ENCODE data around the gene HDAC4.
"Not testable (repeated sequence)": the region's sequence is repeated elsewhere in the genome, so short reads cannot be mapped to it uniquely, and the experiment has no call there.

HDAC4 gene

DNA sequence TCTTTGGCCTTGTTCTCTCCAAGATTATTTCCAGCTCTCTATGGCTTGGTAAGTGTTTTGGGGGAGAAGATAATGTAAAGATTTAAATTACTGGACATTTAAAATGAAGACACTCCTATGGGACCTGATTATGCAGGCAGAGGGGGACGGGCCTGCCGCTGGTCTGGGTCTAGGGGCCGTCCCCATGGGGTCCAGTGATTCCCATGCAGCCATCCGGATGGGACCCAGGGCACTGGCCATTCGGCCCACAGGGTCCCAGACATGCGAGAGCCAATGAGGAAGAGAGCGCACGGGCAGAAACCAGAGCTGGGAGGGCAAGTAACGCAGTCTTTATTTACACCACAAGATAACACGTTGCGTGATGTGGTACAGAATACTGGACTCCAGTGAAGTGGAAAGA is 353.0 kb downstream of the HDAC4 start:
- H3K4me1 Mint-ChIP-seq (ENCODE audit: low read depth), result no peaks in the 10 kb centered on the region
- no peaks in the 10 kb centered on the region for H3K27me3 Mint-ChIP-seq
- H3K4me3 Mint-ChIP-seq, result no peak overlapping the region
- no peaks in the 10 kb centered on the region for H3K9me3 Mint-ChIP-seq (ENCODE audit: low read depth)
- no peak overlapping the region for H3K27ac Mint-ChIP-seq
- no peaks in the 10 kb centered on the region for H3K36me3 Mint-ChIP-seq

DNA sequence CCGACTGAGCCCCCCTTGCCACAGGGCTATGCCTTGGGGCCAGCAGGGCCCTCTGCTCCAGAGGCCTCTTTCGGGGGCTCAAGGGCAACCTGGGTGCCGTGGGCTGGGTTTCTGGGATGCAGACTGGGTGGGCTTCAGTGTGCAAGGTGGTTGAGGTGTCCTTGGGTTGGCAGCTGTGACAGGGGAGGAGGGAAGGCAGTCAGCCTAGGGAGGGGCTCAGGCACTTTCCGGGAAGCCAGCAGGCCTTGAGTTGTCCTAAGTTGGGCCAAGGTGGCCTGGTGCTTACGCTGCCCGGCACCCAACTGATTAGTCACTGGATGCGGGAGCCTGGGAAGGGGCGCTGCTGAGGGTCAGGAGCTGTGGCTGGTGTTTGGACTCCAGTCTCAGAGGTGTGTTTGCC is 353.4 kb downstream of the HDAC4 start:
- Mint-ChIP-seq H3K4me3 (no peak overlapping the region), H3K36me3 (no peaks in the 10 kb centered on the region), H3K27ac (no peak overlapping the region), H3K27me3 (no peaks in the 10 kb centered on the region), H3K4me1 (ENCODE audit: low read depth) (no peaks in the 10 kb centered on the region), H3K9me3 (ENCODE audit: low read depth) (no peaks in the 10 kb centered on the region)

DNA sequence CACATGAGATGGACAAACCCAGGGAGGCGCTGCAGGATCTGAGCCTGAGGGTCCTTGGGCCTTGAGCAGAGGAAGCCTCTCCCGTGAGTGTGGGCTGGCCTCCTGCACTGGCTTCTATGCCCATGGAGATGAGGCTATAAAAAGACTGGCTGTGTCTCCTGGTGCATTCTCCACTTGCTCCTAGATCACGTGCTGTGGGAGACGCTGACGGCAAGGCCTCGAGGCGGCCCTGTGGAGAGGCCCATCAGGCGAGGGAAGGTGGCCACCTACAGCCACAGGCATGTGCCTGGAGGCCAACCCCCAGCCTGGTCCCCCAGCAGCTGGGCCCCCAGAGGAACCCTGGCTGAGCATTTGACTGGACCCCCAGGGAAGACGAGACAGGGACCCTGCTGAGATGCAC is 354.0 kb downstream of the HDAC4 start:
- no peaks in the 10 kb centered on the region for H3K4me1 Mint-ChIP-seq (ENCODE audit: low read depth)
- no peaks in the 10 kb centered on the region for H3K27me3 Mint-ChIP-seq
- no peaks in the 10 kb centered on the region for H3K36me3 Mint-ChIP-seq
- H3K27ac Mint-ChIP-seq, result no peak overlapping the region
- no peak overlapping the region for H3K4me3 Mint-ChIP-seq
- no peaks in the 10 kb centered on the region for H3K9me3 Mint-ChIP-seq (ENCODE audit: low read depth)

DNA sequence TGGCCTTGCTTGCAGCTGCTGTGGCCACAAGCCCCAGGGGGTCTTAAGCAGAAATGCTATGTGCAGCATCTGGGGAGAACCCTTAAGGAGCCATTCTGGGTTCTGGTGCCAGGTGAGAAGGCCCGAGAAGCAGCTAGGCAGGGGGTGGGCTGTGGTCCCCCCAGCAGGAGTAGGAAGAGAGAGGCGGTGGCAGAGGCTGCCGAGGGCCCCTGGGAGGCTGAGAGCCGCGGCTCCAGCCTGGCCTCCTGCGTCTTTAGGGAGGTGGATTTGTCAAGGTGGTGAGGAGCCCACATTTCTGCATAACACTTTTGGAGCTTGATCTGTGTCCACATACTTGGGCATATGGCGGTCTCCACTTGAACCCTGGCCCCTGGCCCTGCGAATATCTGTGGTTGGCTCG is 356.5 kb downstream of the HDAC4 start:
- Mint-ChIP-seq H3K27me3 (no peaks in the 10 kb centered on the region), H3K4me1 (ENCODE audit: low read depth) (no peaks in the 10 kb centered on the region), H3K4me3 (no peak overlapping the region), H3K36me3 (no peaks in the 10 kb centered on the region), H3K9me3 (ENCODE audit: low read depth) (no peaks in the 10 kb centered on the region), H3K27ac (no peak overlapping the region)

DNA sequence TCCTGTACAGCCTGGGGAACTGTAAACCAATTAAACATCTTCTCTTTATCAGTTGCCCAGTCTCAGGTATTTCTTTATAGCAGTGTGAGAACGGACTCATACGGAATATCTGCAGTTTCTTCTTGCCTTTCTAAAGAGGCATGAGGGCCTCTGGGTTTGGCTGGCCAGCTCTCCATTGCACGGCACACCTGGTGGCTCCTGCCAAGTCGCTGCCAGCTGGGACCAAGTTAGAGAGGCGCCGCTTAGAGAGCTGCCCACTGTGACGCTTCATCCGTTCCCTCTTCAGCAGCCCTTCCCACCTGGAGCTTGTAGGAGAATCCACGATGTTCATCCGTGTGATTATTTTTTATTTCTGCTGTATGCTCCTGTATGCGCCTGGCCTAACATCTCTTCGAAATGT is 357.5 kb downstream of the HDAC4 start:
- no peaks in the 10 kb centered on the region for H3K9me3 Mint-ChIP-seq (ENCODE audit: low read depth)
- no peak overlapping the region for H3K4me3 Mint-ChIP-seq
- no peaks in the 10 kb centered on the region for H3K27me3 Mint-ChIP-seq
- no peaks in the 10 kb centered on the region for H3K36me3 Mint-ChIP-seq
- H3K4me1 Mint-ChIP-seq (ENCODE audit: low read depth), result no peaks in the 10 kb centered on the region
- H3K27ac Mint-ChIP-seq, result no peak overlapping the region

DNA sequence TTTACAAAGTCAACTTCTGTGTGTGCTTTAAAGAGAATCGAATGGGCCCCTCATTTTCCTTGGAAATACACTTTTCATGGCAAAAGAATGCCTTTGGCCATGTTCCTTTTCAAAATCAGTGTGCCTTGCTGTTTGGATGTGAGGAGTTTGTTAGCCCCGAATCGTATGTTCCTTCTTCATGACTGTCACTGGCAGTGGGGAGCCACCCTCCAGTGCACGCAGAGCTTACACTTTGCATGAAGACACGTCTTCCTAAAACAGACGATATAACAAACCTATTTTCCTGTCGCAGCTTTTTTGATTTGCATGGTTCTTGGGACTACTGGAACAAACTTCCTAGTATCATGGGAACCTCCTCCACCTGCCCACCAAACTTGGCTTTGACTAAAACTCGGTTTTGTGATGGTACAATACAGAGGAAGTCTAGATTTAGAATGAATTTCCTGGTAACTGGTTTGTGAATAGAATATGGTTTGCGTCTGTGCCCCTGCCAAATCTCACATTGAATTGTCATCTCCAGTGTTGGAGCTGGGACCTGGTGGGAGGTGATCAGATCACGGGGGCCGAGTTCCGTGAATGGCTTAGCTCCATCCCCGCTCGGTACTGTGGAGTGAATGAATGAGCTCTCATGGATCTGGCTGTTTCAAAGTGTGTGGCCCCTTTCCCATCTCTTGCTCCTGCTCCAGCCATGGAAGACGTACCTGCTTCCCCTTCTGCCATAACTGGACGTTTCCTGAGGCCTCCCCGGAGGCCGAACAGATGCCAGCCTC is 358.1 kb downstream of the HDAC4 start:
- Mint-ChIP-seq H3K36me3 (no peaks in the 10 kb centered on the region), H3K27ac (no peak overlapping the region), H3K27me3 (no peaks in the 10 kb centered on the region), H3K4me3 (no peak overlapping the region), H3K4me1 (ENCODE audit: low read depth) (no peaks in the 10 kb centered on the region), H3K9me3 (ENCODE audit: low read depth) (no peaks in the 10 kb centered on the region)

DNA sequence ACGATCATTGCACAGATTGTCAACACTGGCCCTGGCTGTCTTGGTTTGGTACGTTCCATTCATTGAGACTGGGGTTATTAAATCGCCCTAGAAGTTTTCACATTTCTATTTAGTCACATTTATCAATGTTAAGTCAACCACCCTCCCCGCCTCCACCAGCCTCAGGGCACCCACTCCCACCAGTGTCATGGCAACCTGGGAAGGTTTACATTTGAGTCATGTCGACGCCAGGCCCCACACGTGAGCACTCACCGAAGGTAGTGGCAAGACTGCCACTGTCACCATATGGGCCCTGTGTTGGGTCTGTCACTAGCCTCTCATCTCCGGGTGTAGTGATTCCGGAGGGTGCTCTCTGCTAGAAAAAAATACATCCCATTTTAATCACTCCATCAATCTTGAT is 358.8 kb downstream of the HDAC4 start:
- H3K9me3 Mint-ChIP-seq (ENCODE audit: low read depth), result no peaks in the 10 kb centered on the region
- H3K4me3 Mint-ChIP-seq, result no peak overlapping the region
- H3K36me3 Mint-ChIP-seq, result no peaks in the 10 kb centered on the region
- H3K27ac Mint-ChIP-seq, result no peak overlapping the region
- H3K4me1 Mint-ChIP-seq (ENCODE audit: low read depth), result no peaks in the 10 kb centered on the region
- no peaks in the 10 kb centered on the region for H3K27me3 Mint-ChIP-seq

DNA sequence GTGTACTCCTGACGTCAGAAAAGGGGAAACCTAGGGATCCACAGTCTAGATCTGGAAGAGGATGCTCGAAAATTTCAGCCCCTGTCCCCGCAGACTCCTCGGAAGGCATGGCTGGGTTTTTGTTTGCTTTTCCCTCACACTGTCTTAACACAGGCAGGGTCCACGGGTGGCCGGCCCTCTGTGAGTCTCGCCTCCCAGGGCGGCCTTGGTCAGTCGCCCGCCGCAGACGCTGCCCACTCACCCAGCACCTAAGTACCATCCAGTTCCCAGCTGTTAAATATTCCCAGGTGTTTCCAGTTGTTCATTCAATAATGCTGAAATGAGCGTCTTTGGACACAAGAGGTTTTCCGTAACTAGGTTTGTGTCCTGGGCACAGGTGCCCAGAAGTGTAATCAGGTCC is 359.8 kb downstream of the HDAC4 start:
- H3K27ac Mint-ChIP-seq, result no peak overlapping the region
- H3K4me3 Mint-ChIP-seq, result no peak overlapping the region
- no peaks in the 10 kb centered on the region for H3K36me3 Mint-ChIP-seq

DNA sequence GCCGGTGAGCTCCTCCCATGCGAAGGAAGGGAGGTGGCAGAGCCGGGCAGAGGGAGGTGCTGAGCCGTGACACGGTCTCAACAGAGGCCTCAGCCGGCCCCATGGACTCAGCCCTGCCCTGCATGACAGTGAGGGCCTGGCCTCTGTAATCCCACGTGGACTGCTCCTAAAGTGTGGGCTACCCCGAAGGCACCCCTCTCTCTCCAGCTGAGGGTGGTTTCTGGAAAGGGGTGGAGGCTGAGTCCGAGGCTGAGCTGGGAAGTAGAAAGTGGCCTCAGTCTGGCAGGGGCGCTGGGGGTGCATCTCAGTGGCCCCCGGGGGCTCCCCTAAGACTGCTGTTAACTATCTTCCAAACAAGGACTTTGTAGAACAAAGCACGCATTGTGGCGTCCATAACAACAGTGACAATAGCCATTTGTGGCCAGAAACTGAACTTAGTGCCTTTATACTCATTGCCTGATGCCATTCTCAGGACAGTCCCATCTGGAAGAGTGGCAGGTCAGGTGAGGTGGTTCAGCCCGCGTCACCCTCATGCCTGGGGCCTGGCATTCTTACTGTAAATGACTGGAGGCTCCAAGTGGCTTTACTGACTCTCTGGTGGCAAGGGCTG is 360.6 kb downstream of the HDAC4 start:
- Mint-ChIP-seq H3K36me3 (no peaks in the 10 kb centered on the region), H3K4me1 (ENCODE audit: low read depth) (no peaks in the 10 kb centered on the region), H3K27me3 (no peaks in the 10 kb centered on the region), H3K9me3 (ENCODE audit: low read depth) (no peaks in the 10 kb centered on the region), H3K27ac (no peak overlapping the region), H3K4me3 (no peak overlapping the region)

More for the DNA sequence above, 359.8 kb downstream of the HDAC4 start:
- Mint-ChIP-seq H3K4me1 (ENCODE audit: low read depth) (no peaks in the 10 kb centered on the region), H3K27me3 (no peaks in the 10 kb centered on the region), H3K9me3 (ENCODE audit: low read depth) (no peaks in the 10 kb centered on the region)

DNA sequence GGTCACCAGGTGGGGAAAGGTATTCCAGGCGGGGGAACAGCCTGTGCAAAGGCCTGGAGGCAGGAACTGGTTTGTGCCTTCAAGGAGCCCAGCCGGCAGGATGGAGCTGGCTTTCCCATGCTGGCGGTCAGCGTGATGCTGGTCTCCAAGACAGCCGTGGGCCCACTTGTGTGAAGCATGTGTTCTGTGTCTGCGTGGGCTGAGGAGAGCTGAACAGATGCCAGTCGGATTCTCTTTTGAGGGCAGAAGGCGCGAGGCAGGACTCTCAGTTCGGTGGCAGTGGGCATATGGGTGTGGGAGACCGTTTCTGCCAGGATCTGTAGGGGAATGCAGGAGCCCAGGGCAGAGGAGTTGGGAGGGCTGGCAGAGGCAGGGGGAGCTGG is 361.4 kb downstream of the HDAC4 start:
- H3K27ac Mint-ChIP-seq, result no peak overlapping the region
- peaks cover under 1% of the 10 kb centered on the region for H3K27me3 Mint-ChIP-seq
- no peak overlapping the region for H3K4me3 Mint-ChIP-seq
- no peaks in the 10 kb centered on the region for H3K4me1 Mint-ChIP-seq (ENCODE audit: low read depth)
- H3K36me3 Mint-ChIP-seq, result no peaks in the 10 kb centered on the region
- no peaks in the 10 kb centered on the region for H3K9me3 Mint-ChIP-seq (ENCODE audit: low read depth)

DNA sequence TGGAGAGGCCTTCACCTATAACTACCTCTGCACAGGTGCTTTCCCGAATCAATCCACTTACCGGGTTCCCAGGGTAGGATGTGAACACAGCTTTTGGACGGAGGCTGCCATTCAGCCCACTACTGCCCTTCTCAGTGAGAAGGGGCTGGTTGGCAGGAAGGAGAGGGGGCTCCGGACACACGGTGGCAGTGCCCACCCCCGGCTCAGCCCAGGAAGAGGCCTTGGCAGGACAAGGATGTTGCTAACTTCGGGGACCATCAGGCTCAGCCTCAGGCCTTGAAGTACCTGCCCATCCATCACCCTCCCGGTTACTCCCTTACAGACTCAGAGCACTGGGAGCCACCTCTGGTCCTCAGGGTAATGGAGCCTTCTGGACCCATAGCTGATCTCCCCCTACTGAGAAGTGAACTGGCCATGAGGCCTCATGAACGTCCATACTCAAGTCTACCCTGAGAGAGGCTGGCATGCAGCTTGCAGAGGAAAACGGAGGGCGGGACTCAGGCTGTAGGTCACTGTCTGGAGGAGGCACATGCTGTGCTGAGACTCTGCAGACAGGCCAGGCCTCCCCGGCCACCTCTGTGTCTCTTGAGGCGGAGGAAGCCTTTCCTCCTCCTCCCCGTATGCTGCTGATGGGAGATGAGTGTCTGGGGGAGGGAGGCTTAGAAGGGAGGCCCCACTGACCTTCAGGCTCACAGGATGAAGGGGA is 361.9 kb downstream of the HDAC4 start:
- H3K4me3 Mint-ChIP-seq, result no peak overlapping the region
- no peak overlapping the region for H3K27ac Mint-ChIP-seq
- H3K9me3 Mint-ChIP-seq (ENCODE audit: low read depth), result no peaks in the 10 kb centered on the region

DNA sequence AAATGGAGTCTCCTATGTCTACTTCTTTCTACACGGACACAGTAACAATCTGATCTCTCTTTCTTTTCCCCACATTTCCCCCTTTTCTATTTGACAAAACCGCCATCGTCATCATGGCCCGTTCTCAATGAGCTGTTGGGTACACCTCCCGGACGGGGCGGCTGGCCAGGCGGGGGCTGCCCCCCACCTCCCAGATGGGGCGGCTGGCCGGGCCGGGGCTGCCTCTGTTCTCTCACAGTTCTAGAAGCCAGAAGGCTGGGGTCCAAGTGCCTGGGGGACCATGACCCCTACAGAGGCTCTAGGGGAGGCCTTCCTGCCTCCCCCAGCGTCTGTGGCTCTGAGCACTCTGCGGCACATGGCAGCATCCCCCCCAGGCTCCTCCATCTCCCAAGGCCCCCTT is 362.5 kb downstream of the HDAC4 start:
- H3K27ac Mint-ChIP-seq; H3K27me3 Mint-ChIP-seq; H3K4me1 Mint-ChIP-seq (ENCODE audit: low read depth); H3K36me3 Mint-ChIP-seq; H3K9me3 Mint-ChIP-seq (ENCODE audit: low read depth); H3K4me3 Mint-ChIP-seq: not testable (repeated sequence)

More for the DNA sequence above, 361.9 kb downstream of the HDAC4 start:
- no peaks in the 10 kb centered on the region for H3K4me1 Mint-ChIP-seq (ENCODE audit: low read depth)
- H3K27me3 Mint-ChIP-seq, result peaks cover 2% of the 10 kb centered on the region
- no peaks in the 10 kb centered on the region for H3K36me3 Mint-ChIP-seq

DNA sequence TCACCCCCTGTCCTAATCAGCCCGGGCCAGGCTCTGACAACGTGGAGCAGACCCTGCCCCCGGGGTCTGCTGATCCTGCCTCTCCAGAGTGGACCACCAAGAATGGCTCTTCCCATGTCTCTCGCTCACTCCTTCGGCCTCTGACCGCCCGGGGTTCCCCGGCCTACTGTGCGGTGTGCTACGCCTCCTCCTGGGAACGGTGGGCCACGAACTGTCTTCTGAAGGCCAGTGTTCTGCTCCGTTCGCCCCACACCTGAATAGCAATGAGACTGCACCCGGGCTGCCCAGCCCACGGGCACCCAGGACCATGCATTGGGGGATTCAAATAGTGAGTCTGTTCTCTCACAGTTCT is 363.3 kb downstream of the HDAC4 start:
- Mint-ChIP-seq H3K4me3 (no peak overlapping the region), H3K9me3 (ENCODE audit: low read depth) (no peaks in the 10 kb centered on the region), H3K36me3 (no peaks in the 10 kb centered on the region), H3K27me3 (peaks cover 7% of the 10 kb centered on the region), H3K4me1 (ENCODE audit: low read depth) (no peaks in the 10 kb centered on the region), H3K27ac (no peak overlapping the region)

DNA sequence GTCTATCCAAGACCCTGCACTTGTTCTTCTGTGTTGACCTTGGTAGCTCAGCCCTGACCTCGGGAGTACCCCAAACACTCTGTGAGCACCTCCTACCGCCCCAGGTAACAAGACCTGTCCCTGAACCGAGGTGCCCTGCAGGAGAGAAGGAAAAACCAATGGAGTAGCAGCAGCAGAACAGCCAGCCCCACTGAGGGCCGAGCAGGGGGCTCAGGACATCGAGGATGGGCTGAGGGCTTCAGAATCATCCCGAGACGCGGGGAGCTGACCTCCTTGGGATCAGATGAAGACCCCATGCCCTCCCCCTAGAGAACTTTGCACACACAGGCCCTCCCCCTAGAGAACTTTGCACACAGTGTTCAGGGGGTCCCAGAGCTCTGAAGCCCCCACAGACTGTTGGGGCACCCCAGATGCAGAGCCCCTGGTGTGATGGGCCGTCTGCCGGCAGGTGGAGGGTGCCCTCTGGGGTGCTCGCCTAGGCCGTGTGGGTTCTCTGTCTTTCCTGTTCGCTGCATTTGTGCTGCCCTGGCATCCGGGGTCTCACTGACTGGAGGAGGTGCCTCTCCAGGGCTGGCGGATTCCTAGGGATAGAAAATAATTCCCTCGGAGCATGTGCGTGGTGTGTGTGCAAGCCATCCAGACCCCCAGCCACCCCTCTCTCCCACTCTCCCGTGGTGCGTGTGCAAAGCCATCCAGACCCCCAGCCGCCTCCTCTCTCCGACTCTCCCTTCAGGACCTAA is 363.8 kb downstream of the HDAC4 start:
- Mint-ChIP-seq H3K27me3 (peaks cover 7% of the 10 kb centered on the region), H3K9me3 (ENCODE audit: low read depth) (no peaks in the 10 kb centered on the region), H3K36me3 (no peaks in the 10 kb centered on the region), H3K27ac (no peak overlapping the region), H3K4me3 (no peak overlapping the region), H3K4me1 (ENCODE audit: low read depth) (no peaks in the 10 kb centered on the region)
